ENCODE data around the gene SIGLEC5.

Gene SIGLEC5

GRCh38 chr19:51627491-51628138 lies 2.6 kb downstream of the SIGLEC5 start:
- no peak for DNase-seq

- no peak for DNase-seq
Measured at GRCh38 chr19:51626675-51627074, 3.5 kb downstream of the SIGLEC5 start.

GRCh38 chr19:51621178-51621577 lies 9.0 kb downstream of the SIGLEC5 start:
- DNase-seq, result no peak

- no peak for DNase-seq
Measured at GRCh38 chr19:51615991-51616390, 14.2 kb downstream of the SIGLEC5 start.

GRCh38 chr19:51614789-51615188 lies 15.4 kb downstream of the SIGLEC5 start:
- no peak for DNase-seq

GRCh38 chr19:51610576-51610975 lies 19.6 kb downstream of the SIGLEC5 start:
- no peak for DNase-seq

- DNase-seq, result no peak
Measured at GRCh38 chr19:51607920-51608562, 22.2 kb downstream of the SIGLEC5 start.

- no peak for DNase-seq
Measured at GRCh38 chr19:51607077-51607476, 23.1 kb downstream of the SIGLEC5 start.

- no peak for DNase-seq
Measured at GRCh38 chr19:51602189-51602854, 27.9 kb downstream of the SIGLEC5 start.

- DNase-seq, result no peak
Measured at GRCh38 chr19:51600940-51601580, 29.1 kb downstream of the SIGLEC5 start.

GRCh38 chr19:51599084-51599483 lies 31.1 kb downstream of the SIGLEC5 start:
- no peak for DNase-seq

GRCh38 chr19:51598159-51598915 lies 31.9 kb downstream of the SIGLEC5 start:
- no peak for DNase-seq

- DNase-seq, result no peak
Measured at GRCh38 chr19:51595190-51596175, 34.7 kb downstream of the SIGLEC5 start.

GRCh38 chr19:51594774-51595109 lies 35.5 kb downstream of the SIGLEC5 start:
- DNase-seq, result no peak

- peak; percentile 95 for DNase-seq
Measured at GRCh38 chr19:51593969-51594773, 36.0 kb downstream of the SIGLEC5 start.

GRCh38 chr19:51593138-51593890 lies 36.9 kb downstream of the SIGLEC5 start:
- DNase-seq, result peak; percentile 29

- no peak for DNase-seq
Measured at GRCh38 chr19:51592521-51592920, 37.7 kb downstream of the SIGLEC5 start.

- DNase-seq, result no peak
Measured at GRCh38 chr19:51590441-51590840, 39.8 kb downstream of the SIGLEC5 start.

GRCh38 chr19:51589511-51589910 lies 40.7 kb downstream of the SIGLEC5 start:
- DNase-seq, result no peak
